ENCODE results near the gene PAIP2. TPM values are rescaled to one million over a fixed set of nuclear protein-coding genes. Genes with fewer than 3 reads are reported as not detected.
A peak's percentile ranks its signal among the peaks of the same experiment; 100 is the strongest.

The PAIP2 gene
- total RNA-seq, 1 donor from 2014 or later, result 148 TPM

DNA sequence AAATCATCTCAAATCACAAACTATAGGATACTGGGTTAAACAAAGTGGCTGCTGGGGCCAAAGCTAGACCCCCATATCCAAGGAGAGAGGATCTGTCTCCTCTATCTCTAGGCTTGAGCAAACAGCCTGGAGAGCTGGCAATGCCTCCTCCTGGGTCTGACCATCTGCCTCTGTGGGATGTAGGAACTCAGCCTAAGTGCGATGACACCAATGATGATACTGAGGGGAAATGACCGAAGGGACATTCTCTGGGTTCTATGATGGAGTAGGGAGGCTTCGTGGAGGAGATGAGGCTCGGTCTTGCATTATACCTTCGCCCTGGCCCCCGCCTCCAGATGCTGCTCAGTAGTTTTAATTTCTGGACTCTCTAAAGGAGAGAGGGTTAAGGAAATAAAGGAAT, 71.5 kb downstream of the PAIP2 start:
- TF ChIP-seq, protein P1, sequence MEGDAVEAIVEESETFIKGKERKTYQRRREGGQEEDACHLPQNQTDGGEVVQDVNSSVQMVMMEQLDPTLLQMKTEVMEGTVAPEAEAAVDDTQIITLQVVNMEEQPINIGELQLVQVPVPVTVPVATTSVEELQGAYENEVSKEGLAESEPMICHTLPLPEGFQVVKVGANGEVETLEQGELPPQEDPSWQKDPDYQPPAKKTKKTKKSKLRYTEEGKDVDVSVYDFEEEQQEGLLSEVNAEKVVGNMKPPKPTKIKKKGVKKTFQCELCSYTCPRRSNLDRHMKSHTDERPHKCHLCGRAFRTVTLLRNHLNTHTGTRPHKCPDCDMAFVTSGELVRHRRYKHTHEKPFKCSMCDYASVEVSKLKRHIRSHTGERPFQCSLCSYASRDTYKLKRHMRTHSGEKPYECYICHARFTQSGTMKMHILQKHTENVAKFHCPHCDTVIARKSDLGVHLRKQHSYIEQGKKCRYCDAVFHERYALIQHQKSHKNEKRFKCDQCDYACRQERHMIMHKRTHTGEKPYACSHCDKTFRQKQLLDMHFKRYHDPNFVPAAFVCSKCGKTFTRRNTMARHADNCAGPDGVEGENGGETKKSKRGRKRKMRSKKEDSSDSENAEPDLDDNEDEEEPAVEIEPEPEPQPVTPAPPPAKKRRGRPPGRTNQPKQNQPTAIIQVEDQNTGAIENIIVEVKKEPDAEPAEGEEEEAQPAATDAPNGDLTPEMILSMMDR (IDR thresholded peaks at IDR 0.05; ENCODE audit: borderline replicate concordance), result no peak
- Histone ChIP-seq H3K36me3 (peaks cover 14% of the 10 kb centered on the region), H3K27me3 (ENCODE audit: low read depth) (no peaks in the 10 kb centered on the region), H3K4me1 (peaks cover 67% of the 10 kb centered on the region), H3K9me3 (replicated peaks) (no peaks in the 10 kb centered on the region), H3K27ac (replicated peaks) (peak overlapping the region; percentile 91), H3K4me3 (no peak overlapping the region)
- intact Hi-C loops (cut with micrococcal nuclease), result no loop called here
- no peak for DNase-seq

DNA sequence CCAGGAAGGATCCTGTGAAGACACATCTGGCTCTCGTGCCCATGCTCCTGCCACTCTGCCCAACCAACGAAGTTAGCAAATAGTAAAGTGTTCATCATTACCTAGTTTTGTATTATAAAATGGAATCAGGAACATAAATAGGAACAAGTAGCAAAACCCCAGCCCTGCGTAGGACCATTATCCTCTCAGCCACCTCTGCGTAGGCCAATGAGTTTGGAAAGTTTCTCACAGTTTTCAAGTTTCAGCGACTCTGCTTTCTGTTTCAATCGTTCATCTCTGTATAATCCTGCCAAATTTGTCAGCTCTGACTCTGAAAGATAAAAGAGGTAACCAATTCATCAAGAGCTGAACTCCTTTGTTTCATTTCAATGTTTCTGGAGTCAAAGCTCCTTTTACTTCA, 72.3 kb downstream of the PAIP2 start:
- Histone ChIP-seq H3K4me3 (no peak overlapping the region), H3K36me3 (peaks cover 14% of the 10 kb centered on the region), H3K4me1 (peaks cover 75% of the 10 kb centered on the region), H3K9me3 (replicated peaks) (no peaks in the 10 kb centered on the region), H3K27me3 (ENCODE audit: low read depth) (no peaks in the 10 kb centered on the region), H3K27ac (replicated peaks) (peak overlapping the region; percentile 91)
- intact Hi-C loops (cut with micrococcal nuclease), result no loop called here
- DNase-seq, result no peak
- TF ChIP-seq, protein P1 (IDR thresholded peaks at IDR 0.05; ENCODE audit: borderline replicate concordance), result no peak

DNA sequence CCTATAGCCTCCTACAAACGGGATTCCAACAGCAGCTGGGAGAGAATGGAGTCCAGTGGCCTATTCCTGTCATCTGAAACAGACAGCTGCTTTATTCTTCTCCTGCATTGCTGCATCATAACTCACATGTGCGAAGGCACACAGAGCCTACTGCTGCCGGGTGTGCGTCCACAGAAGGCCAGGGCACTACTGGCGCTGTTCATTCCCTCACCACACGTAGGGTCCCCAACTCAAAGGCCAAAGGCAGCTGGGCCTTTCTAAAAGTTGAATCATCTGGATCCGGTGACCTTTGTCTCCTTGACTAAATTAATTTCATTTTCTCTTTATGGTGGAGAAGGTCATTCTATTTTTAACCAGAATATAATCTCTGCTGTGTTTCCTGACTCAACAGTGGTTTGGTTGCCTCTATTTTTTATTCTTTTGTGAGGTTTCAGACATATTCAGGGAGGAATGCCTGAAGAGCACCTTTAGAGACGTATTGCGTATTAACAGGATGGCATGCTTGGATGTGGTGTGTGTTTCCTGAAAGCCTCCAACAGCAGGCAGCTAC, 73.0 kb downstream of the PAIP2 start:
- TF ChIP-seq, protein P1 (IDR thresholded peaks at IDR 0.05; ENCODE audit: borderline replicate concordance), result no peak
- Histone ChIP-seq H3K9me3 (replicated peaks) (no peaks in the 10 kb centered on the region), H3K4me1 (peaks cover 82% of the 10 kb centered on the region), H3K36me3 (peaks cover 14% of the 10 kb centered on the region), H3K27ac (replicated peaks) (peak overlapping the region; percentile 91), H3K27me3 (ENCODE audit: low read depth) (no peaks in the 10 kb centered on the region), H3K4me3 (no peak overlapping the region)
- intact Hi-C loops (cut with micrococcal nuclease), result no loop called here
- no peak for DNase-seq

DNA sequence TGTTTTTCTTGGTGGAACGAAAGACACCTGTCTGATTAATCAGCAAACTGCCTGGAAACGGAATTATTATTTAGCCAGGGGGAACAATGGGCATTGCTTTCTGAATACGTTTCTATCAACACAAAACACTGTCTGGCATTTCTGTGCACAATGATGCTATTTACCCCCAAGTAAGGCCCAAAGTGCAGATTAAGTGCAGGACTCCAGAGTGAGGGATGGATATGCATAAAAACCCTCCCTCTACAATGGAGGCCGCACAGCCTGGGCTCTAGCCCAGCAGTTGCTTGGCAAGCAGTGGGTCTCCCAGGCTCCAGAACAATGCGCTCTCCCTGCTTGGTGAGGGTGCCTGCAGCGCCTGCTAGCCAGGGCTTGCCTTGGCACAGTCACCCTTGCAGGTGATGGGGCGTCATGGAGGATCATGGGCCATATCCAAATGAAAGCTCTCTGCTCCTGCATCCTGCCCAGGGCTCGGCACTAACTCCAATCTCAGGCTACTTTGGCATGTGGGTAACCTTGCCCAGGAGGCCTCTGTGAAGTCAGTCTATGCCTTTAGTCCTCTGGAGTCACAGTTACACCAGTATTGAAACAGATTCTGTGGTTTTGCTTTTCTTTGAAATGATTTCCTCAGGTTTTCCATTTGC, 73.7 kb downstream of the PAIP2 start:
- H3K9me3 ChIP-seq (replicated peaks), result no peaks in the 10 kb centered on the region
- intact Hi-C loops (cut with micrococcal nuclease), result no loop called here
- peaks cover 14% of the 10 kb centered on the region for H3K36me3 ChIP-seq
- H3K4me1 ChIP-seq, result peaks cover 82% of the 10 kb centered on the region
- no peaks in the 10 kb centered on the region for H3K27me3 ChIP-seq (ENCODE audit: low read depth)
- DNase-seq, result peak; percentile 65
- H3K4me3 ChIP-seq, result no peak overlapping the region
- TF ChIP-seq, protein P1 (IDR thresholded peaks at IDR 0.05; ENCODE audit: borderline replicate concordance), result no peak
- peak overlapping the region; percentile 91 for H3K27ac ChIP-seq (replicated peaks)

DNA sequence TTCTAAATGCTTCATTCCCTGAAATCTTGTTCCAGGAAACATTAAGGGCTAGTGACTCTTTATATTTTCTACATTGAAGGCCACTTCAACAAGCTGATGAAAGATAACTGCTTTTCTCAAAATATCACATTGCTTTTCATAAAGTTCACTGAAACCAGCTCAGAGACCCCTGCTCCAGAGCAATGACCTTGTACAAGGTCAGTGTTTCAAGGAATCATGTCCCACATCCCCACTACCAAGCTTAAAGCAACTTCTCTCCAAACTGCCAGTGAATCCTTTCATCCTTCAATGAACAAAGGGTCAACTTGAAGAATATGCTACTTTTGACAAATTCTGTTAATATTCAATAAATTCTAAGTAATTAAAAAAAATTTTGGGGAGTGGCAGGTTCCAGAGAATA, 74.2 kb downstream of the PAIP2 start:
- Histone ChIP-seq H3K36me3 (peaks cover 14% of the 10 kb centered on the region), H3K27me3 (ENCODE audit: low read depth) (no peaks in the 10 kb centered on the region), H3K4me1 (peaks cover 79% of the 10 kb centered on the region), H3K9me3 (replicated peaks) (no peaks in the 10 kb centered on the region), H3K27ac (replicated peaks) (peak overlapping the region; percentile 91), H3K4me3 (no peak overlapping the region)
- no peak for DNase-seq
- intact Hi-C loops (cut with micrococcal nuclease), result no loop called here
- TF ChIP-seq, protein P1 (IDR thresholded peaks at IDR 0.05; ENCODE audit: borderline replicate concordance), result no peak
